T47D (cell line): ENCODE data around the gene BLNK.

Source experiments
- DNase-seq, 2 experiments: peaks; one replicate each; pipeline versions ENCODE4 v3.0.0 to v3.0.0-alpha.2; 2011 to 2012; ENCODE audit warnings: low read depth in 1 of 2, low spot score in 1 of 2
- JUND ChIP-seq: IDR thresholded peaks from 2 replicates; pipeline ENCODE4 v1.6.1; 2012; ENCODE audit warnings: low read depth
- in situ Hi-C: cut with HindIII; loops from 2 replicates; pipeline ENCODE4 v1.10.0; 2016; ENCODE audit warnings: low sequenced_read_pairs, low pct_unique_long_range_greater_than_20kb

Gene BLNK

GRCh38 chr10:96299383-96299782 lies 28.0 kb upstream of the BLNK start:
- no peak for TF ChIP-seq JUND
- DNase-seq: no peak
- in situ Hi-C loops: no loop called here

- in situ Hi-C loops: no loop called here
- DNase-seq: no peak
- no peak for TF ChIP-seq JUND
Observed at GRCh38 chr10:96298362-96298761, 27.0 kb upstream of the BLNK start.

- DNase-seq: no peak
- in situ Hi-C loops: no loop called here
- TF ChIP-seq JUND: no peak
Observed at GRCh38 chr10:96297486-96297885, 26.1 kb upstream of the BLNK start.

- DNase-seq: no peak
- in situ Hi-C loops: no loop called here
- no peak for TF ChIP-seq JUND
Observed at GRCh38 chr10:96295475-96295874, 24.1 kb upstream of the BLNK start.

GRCh38 chr10:96292971-96293920 lies 21.9 kb upstream of the BLNK start:
- in situ Hi-C loops: no loop called here
- peak; percentile 42 to 83 for DNase-seq
- TF ChIP-seq JUND: no peak

- no peak for DNase-seq
- TF ChIP-seq JUND: no peak
- in situ Hi-C loops: no loop called here
Observed at GRCh38 chr10:96290368-96291133, 19.2 kb upstream of the BLNK start.

GRCh38 chr10:96289218-96289910 lies 18.0 kb upstream of the BLNK start:
- DNase-seq: peak in 1 of 2 experiments; percentile 57

GRCh38 chr10:96288151-96288621 lies 16.8 kb upstream of the BLNK start:
- DNase-seq: no peak
- in situ Hi-C loops: no loop called here
- no peak for TF ChIP-seq JUND

More at GRCh38 chr10:96289218-96289910, 18.0 kb upstream of the BLNK start:
- no peak for TF ChIP-seq JUND
- in situ Hi-C loops: no loop called here

- TF ChIP-seq JUND: peak; percentile 43; the same call in 1 of the 2 replicates
- in situ Hi-C loops: no loop called here
- peak in 1 of 2 experiments; percentile 83 for DNase-seq
Observed at GRCh38 chr10:96287392-96288105, 16.2 kb upstream of the BLNK start.

GRCh38 chr10:96285331-96285752 lies 14.0 kb upstream of the BLNK start:
- in situ Hi-C loops: no loop called here
- DNase-seq: no peak
- no peak for TF ChIP-seq JUND

- DNase-seq: peak; percentile 28 to 91
- TF ChIP-seq JUND: 0 out of 2 replicates have a peak, but pooled peaks have one; percentile 11
- in situ Hi-C loops: no loop called here
Observed at GRCh38 chr10:96283756-96284155, 12.4 kb upstream of the BLNK start.

GRCh38 chr10:96283351-96283750 lies 12.0 kb upstream of the BLNK start:
- TF ChIP-seq JUND: no peak

More at GRCh38 chr10:96283351-96283750, 12.0 kb upstream of the BLNK start:
- in situ Hi-C loops: no loop called here
- DNase-seq: no peak
